ENCODE results near the gene LCOR. TPM values are rescaled to one million over a fixed set of nuclear protein-coding genes. Genes with fewer than 3 reads are reported as not detected.

LCOR gene
- total RNA-seq, 2 experiments from 2014 or later, result 33.8 to 38.7 TPM

- DNase-seq (no peak), ATAC-seq (ENCODE audit: low read depth) (no peak)
- Mint-ChIP-seq H3K4me3 (no peak overlapping the region), H3K27ac (no peak overlapping the region), H3K4me1 (peaks cover 19% of the 10 kb centered on the region), H3K36me3 (peaks cover 23% of the 10 kb centered on the region), H3K27me3 (no peaks in the 10 kb centered on the region), H3K9me3 (no peaks in the 10 kb centered on the region)
- POLR2A ChIA-PET, result no interaction called here
Observed at GRCh38 chr10:96951954-96952353, 119.9 kb downstream of the LCOR start.

DNA sequence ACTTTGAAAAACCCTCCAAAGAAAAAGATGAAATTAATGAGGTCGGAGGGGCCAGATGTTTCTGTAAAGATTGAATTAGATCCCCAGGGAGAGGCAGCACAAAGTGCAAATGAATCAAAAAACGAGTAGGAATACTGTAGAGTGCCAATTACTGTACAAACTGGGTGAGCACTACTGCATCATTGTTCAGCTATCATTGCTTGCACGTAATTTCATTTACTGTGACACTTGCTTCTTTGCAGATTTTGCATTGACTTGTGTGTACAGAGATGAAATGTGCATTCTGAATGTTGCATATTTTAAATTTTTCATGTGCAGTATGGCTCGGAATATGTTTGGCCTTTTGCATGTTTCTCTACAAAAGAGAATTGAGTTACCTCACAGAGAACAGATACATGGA, 123.7 kb downstream of the LCOR start:
- H3K36me3 Mint-ChIP-seq, result peaks cover 20% of the 10 kb centered on the region
- H3K27me3 Mint-ChIP-seq, result no peaks in the 10 kb centered on the region
- no peak for DNase-seq
- H3K9me3 Mint-ChIP-seq, result no peaks in the 10 kb centered on the region
- POLR2A ChIA-PET, result no interaction called here
- no peak for ATAC-seq (ENCODE audit: low read depth)
- H3K27ac Mint-ChIP-seq, result no peak overlapping the region
- no peaks in the 10 kb centered on the region for H3K4me1 Mint-ChIP-seq
- H3K4me3 Mint-ChIP-seq, result no peak overlapping the region

DNA sequence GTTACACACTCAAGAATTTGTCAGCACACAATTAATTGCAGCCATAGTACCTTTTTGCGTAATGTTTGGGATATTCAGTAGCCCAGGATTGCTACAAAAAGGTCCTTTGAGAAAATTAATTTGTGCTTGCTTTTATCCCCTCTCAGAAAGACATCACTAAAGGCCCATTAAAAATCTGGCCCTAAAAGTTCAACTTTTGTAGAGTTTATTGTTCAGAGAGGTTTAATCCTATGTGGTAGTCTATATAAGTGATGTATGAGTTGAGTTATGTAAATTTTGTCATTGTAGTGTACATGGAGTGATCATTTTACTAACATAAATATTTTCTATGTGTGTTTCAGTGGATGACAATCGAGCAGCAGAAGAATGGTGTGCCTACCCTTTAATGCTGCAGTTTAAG, 126.0 kb downstream of the LCOR start:
- peaks cover 17% of the 10 kb centered on the region for H3K36me3 Mint-ChIP-seq
- ATAC-seq (ENCODE audit: low read depth) (no peak), DNase-seq (no peak)
- H3K27ac Mint-ChIP-seq, result no peak overlapping the region
- POLR2A ChIA-PET, result no interaction called here
- no peaks in the 10 kb centered on the region for H3K27me3 Mint-ChIP-seq
- H3K4me1 Mint-ChIP-seq, result no peaks in the 10 kb centered on the region
- H3K9me3 Mint-ChIP-seq, result no peaks in the 10 kb centered on the region
- H3K4me3 Mint-ChIP-seq, result no peak overlapping the region

DNA sequence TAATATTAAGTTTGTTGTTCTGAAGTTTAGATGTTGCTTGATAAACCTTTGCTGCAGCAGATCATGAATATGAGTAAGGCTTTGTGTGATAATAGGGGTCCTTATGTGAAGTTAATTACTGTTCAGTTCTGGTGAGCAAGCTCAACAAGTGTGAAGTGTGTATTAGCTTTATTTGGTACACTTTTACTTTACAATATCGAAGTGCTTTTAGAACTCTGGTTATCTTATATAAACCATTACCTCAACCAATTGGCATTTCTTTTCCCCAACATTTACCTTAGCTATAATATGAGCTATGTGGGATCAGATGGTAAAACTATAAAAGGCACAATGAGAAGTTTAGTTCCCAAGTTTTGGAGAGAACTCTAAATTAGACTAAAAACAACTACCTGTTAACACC, 127.6 kb downstream of the LCOR start:
- ATAC-seq (ENCODE audit: low read depth) (no peak), DNase-seq (no peak)
- Mint-ChIP-seq H3K36me3 (peaks cover 15% of the 10 kb centered on the region), H3K4me3 (no peak overlapping the region), H3K27me3 (no peaks in the 10 kb centered on the region), H3K27ac (no peak overlapping the region), H3K9me3 (no peaks in the 10 kb centered on the region), H3K4me1 (no peaks in the 10 kb centered on the region)
- POLR2A ChIA-PET, result no interaction called here

DNA sequence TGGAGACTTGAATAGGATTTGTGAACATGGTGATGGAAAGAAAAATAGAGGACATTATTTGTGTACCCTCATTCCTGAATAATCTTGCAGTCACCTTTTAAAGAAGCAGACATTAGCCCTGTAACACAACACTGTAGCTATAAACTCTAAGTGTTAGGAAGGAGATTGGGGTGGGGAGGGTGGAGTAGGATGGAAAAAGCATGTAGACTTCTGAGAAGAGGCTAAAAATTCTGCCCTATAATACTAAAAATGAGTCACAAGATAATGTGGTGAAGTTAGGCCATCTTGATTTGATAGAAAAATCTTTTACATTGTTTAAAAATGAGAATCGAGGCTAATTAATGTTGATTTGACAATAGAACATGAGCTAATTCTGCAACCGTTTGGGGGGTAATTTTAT, 128.8 kb downstream of the LCOR start:
- Mint-ChIP-seq H3K27ac (no peak overlapping the region), H3K27me3 (no peaks in the 10 kb centered on the region), H3K4me3 (no peak overlapping the region), H3K4me1 (no peaks in the 10 kb centered on the region), H3K36me3 (peaks cover 9% of the 10 kb centered on the region), H3K9me3 (no peaks in the 10 kb centered on the region)
- DNase-seq, result no peak
- no peak for ATAC-seq (ENCODE audit: low read depth)
- POLR2A ChIA-PET, result no interaction called here

GRCh38 chr10:96964131-96964530, 132.0 kb downstream of the LCOR start:
- ATAC-seq (ENCODE audit: low read depth), result no peak
- Mint-ChIP-seq H3K27ac (no peak overlapping the region), H3K4me3 (no peak overlapping the region), H3K9me3 (no peaks in the 10 kb centered on the region), H3K36me3 (peaks cover 11% of the 10 kb centered on the region), H3K27me3 (no peaks in the 10 kb centered on the region), H3K4me1 (no peaks in the 10 kb centered on the region)
- POLR2A ChIA-PET, result no interaction called here
- no peak for DNase-seq

GRCh38 chr10:96967847-96968246, 135.7 kb downstream of the LCOR start:
- Mint-ChIP-seq H3K36me3 (peaks cover 8% of the 10 kb centered on the region), H3K27me3 (no peaks in the 10 kb centered on the region), H3K4me1 (no peaks in the 10 kb centered on the region), H3K9me3 (no peaks in the 10 kb centered on the region), H3K4me3 (no peak overlapping the region), H3K27ac (no peak overlapping the region)
- ATAC-seq (ENCODE audit: low read depth) (no peak), DNase-seq (no peak)
- POLR2A ChIA-PET, result no interaction called here

DNA sequence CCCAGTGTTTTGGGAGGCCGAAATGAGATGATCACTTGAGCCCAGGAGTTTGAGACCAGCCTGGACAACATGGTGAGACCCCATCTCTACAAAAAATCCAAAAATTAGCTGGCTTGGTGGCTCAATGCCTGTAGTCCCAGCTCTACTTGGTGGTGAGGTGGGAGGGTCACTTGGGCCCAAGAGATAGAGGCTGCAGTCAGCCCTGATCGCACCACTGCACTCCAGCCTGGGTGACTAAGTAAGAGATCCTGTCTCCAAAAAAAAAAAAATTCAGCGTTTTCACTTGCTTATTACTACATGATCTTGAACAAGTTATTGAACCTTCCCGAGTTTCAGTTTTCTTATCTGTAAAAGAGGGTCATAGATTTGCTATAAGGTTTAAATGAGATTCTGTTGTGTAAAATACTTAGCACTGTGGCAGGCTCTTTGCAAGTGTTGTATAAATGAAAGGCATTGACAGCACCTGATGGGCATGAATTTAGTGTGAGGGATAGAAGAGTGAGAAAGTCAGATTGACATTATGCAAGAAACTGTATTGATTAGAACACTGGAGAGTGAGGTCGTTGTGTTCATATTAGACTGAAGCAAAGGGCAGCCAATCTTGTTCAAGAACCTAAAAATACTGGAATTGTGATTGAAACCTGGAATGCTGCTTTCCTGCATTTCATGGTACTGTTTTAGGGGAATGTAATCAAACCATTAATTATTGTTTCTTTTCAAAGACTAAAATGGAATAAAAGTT, 136.8 kb downstream of the LCOR start:
- ATAC-seq (ENCODE audit: low read depth), result no peak
- Mint-ChIP-seq H3K9me3 (no peaks in the 10 kb centered on the region), H3K36me3 (peaks cover 8% of the 10 kb centered on the region), H3K4me1 (no peaks in the 10 kb centered on the region), H3K27ac (no peak overlapping the region), H3K27me3 (no peaks in the 10 kb centered on the region), H3K4me3 (no peak overlapping the region)
- no peak for DNase-seq
- POLR2A ChIA-PET, result no interaction called here

GRCh38 chr10:96971324-96971723, 139.2 kb downstream of the LCOR start:
- Mint-ChIP-seq H3K27ac (no peak overlapping the region), H3K36me3 (peaks cover 6% of the 10 kb centered on the region)
- DNase-seq, result no peak

GRCh38 chr10:96972264-96972663, 140.2 kb downstream of the LCOR start:
- no peaks in the 10 kb centered on the region for H3K9me3 Mint-ChIP-seq
- ATAC-seq (ENCODE audit: low read depth), result no peak

More at GRCh38 chr10:96971324-96971723, 139.2 kb downstream of the LCOR start:
- POLR2A ChIA-PET, result no interaction called here
- Mint-ChIP-seq H3K4me3 (no peak overlapping the region), H3K27me3 (no peaks in the 10 kb centered on the region), H3K4me1 (no peaks in the 10 kb centered on the region), H3K9me3 (no peaks in the 10 kb centered on the region)
- ATAC-seq (ENCODE audit: low read depth), result no peak

GRCh38 chr10:96973809-96974747, 142.0 kb downstream of the LCOR start:
- Mint-ChIP-seq H3K36me3 (no peaks in the 10 kb centered on the region), H3K4me1 (peaks cover 5% of the 10 kb centered on the region), H3K27me3 (no peaks in the 10 kb centered on the region), H3K9me3 (no peaks in the 10 kb centered on the region), H3K4me3 (no peak overlapping the region), H3K27ac (no peak overlapping the region)
- ATAC-seq (ENCODE audit: low read depth), result no peak
- no peak for DNase-seq
- POLR2A ChIA-PET, result interaction anchor here (0.6 kb wide), 1 partner anchor 285 kb away, joined by 3 read pairs; no protein-coding TSS in a partner anchor

More at GRCh38 chr10:96972264-96972663, 140.2 kb downstream of the LCOR start:
- no peaks in the 10 kb centered on the region for H3K27me3 Mint-ChIP-seq
- H3K4me3 Mint-ChIP-seq, result no peak overlapping the region
- peaks cover 3% of the 10 kb centered on the region for H3K36me3 Mint-ChIP-seq
- H3K27ac Mint-ChIP-seq, result no peak overlapping the region
- no peak for DNase-seq
- POLR2A ChIA-PET, result no interaction called here
- no peaks in the 10 kb centered on the region for H3K4me1 Mint-ChIP-seq

- POLR2A ChIA-PET, result no interaction called here
- no peak for ATAC-seq (ENCODE audit: low read depth)
- H3K9me3 Mint-ChIP-seq, result no peaks in the 10 kb centered on the region
- no peaks in the 10 kb centered on the region for H3K36me3 Mint-ChIP-seq
- no peak for DNase-seq
- peaks cover 7% of the 10 kb centered on the region for H3K4me1 Mint-ChIP-seq
- no peak overlapping the region for H3K27ac Mint-ChIP-seq
- no peaks in the 10 kb centered on the region for H3K27me3 Mint-ChIP-seq
- no peak overlapping the region for H3K4me3 Mint-ChIP-seq
Observed at GRCh38 chr10:96975136-96975535, 143.0 kb downstream of the LCOR start.

- POLR2A ChIA-PET, result no interaction called here
- ATAC-seq (ENCODE audit: low read depth) (no peak), DNase-seq (no peak)
- H3K4me3 Mint-ChIP-seq, result no peak overlapping the region
- no peak overlapping the region for H3K27ac Mint-ChIP-seq
- peaks cover 8% of the 10 kb centered on the region for H3K4me1 Mint-ChIP-seq
- H3K36me3 Mint-ChIP-seq, result peaks cover 13% of the 10 kb centered on the region
- no peaks in the 10 kb centered on the region for H3K27me3 Mint-ChIP-seq
- no peaks in the 10 kb centered on the region for H3K9me3 Mint-ChIP-seq
Observed at GRCh38 chr10:96978621-96979154, 146.6 kb downstream of the LCOR start.
